Neural cell (in vitro differentiated cells): ENCODE measurements around the gene TMEM170A. TPM values are rescaled to one million over a fixed set of nuclear protein-coding genes. Genes with fewer than 3 reads are reported as not detected.

ENCODE experiments used
- H2AFZ ChIP-seq: fragments of 200-600, 300-800 bp; sonication (generic), shearing (Covaris generic); 2 replicates; pipeline ENCODE4 v1.6.0; 2014; ENCODE audit warnings: low read depth, mild to moderate bottlenecking, antibody characterized with exemption, low read length, moderate library complexity
- H3F3A ChIP-seq: fragments of 200-600 bp; shearing (Covaris generic); 2 replicates; pipeline ENCODE4 v1.6.1; 2016; ENCODE audit warnings: mild to moderate bottlenecking, moderate library complexity, mixed read lengths, antibody characterized with exemption, low read length; ENCODE audit not compliant: insufficient read depth, poor library complexity, severe bottlenecking
- H3K27ac ChIP-seq: fragments of 200-600, 300-800 bp; sonication (generic), shearing (Covaris generic); 2 replicates; pipeline ENCODE4 v1.5.1; 2014; ENCODE audit warnings: mild to moderate bottlenecking, low read length, moderate library complexity
- H3K27me3 ChIP-seq: fragments of 300-800, 200-600 bp; sonication (generic), shearing (Covaris generic); 2 replicates; pipeline ENCODE4 v1.6.0; 2014; ENCODE audit warnings: mild to moderate bottlenecking, low read depth, low read length, moderate library complexity; ENCODE audit not compliant: insufficient read depth
- H3K36me3 ChIP-seq: fragments of 300-800, 200-600 bp; sonication (generic), shearing (Covaris generic); 2 replicates; pipeline ENCODE4 v1.5.1; 2014; ENCODE audit warnings: mild to moderate bottlenecking, antibody characterized with exemption, low read length, moderate library complexity; ENCODE audit not compliant: insufficient read depth
- H3K4me2 ChIP-seq: fragments of 300-800, 200-600 bp; sonication (generic), shearing (Covaris generic); 2 replicates; pipeline ENCODE4 v1.6.0; 2014; ENCODE audit warnings: mild to moderate bottlenecking, low read length
- H3K4me3 ChIP-seq: fragments of 300-800, 200-600 bp; sonication (generic), shearing (Covaris generic); 2 replicates; pipeline ENCODE4 v1.5.1; 2014; ENCODE audit warnings: mild to moderate bottlenecking, low read length, moderate library complexity
- H3K79me2 ChIP-seq: fragments of 200-600 bp; shearing (Covaris generic); replicated peaks from 2 replicates; pipeline ENCODE4 v1.6.0; 2014; ENCODE audit warnings: mild to moderate bottlenecking, low read length, moderate library complexity; ENCODE audit not compliant: insufficient read depth
- H3K9ac ChIP-seq: fragments of 300-800, 200-600 bp; sonication (generic), shearing (Covaris generic); 2 replicates; pipeline ENCODE4 v1.6.1; 2016; ENCODE audit warnings: mild to moderate bottlenecking, low read length, mixed read lengths
- H3K9me2 ChIP-seq: fragments of 200-600 bp; shearing (Covaris generic); 2 replicates; pipeline ENCODE4 v1.6.1; 2016; ENCODE audit warnings: mild to moderate bottlenecking, low read length, mixed read lengths; ENCODE audit not compliant: insufficient read depth
- H3K9me3 ChIP-seq: fragments of 200-600, 300-800 bp; sonication (generic), shearing (Covaris generic); 2 replicates; pipeline ENCODE4 v1.6.1; 2016; ENCODE audit warnings: mild to moderate bottlenecking, mixed run types, low read length, moderate library complexity, mixed read lengths
- H4K20me1 ChIP-seq: fragments of 200-600 bp; shearing (Covaris generic); 2 replicates; pipeline ENCODE4 v1.6.1; 2016; ENCODE audit warnings: mild to moderate bottlenecking, mixed run types; ENCODE audit not compliant: insufficient read depth
- EP300 ChIP-seq: fragments of 450-650 bp; conservative IDR thresholded peaks from 2 replicates; pipeline ENCODE4 v1.6.1; 2014; ENCODE audit warnings: antibody characterized with exemption, mild to moderate bottlenecking, moderate library complexity; ENCODE audit not compliant: poor library complexity, severe bottlenecking
- EZH2 ChIP-seq: fragments of 200-600, 300-800 bp; shearing (Covaris generic), sonication (generic); IDR thresholded peaks from 2 replicates; pipeline ENCODE4 v1.6.1; 2014; ENCODE audit warnings: antibody characterized with exemption, low read length, borderline replicate concordance, mild to moderate bottlenecking; ENCODE audit not compliant: insufficient read depth, poor library complexity, severe bottlenecking
- MXI1 ChIP-seq: fragments of 450-650 bp; conservative IDR thresholded peaks from 2 replicates; pipeline ENCODE4 v1.6.1; 2014; ENCODE audit warnings: antibody characterized with exemption, mild to moderate bottlenecking; ENCODE audit not compliant: poor library complexity, severe bottlenecking
- POLR2AphosphoS5 ChIP-seq: IDR thresholded peaks from 2 replicates; pipeline ENCODE4 v1.6.1; 2012
- RAD21 ChIP-seq: fragments of 450-650 bp; conservative IDR thresholded peaks from 2 replicates; pipeline ENCODE4 v1.6.1; 2014; ENCODE audit warnings: antibody characterized with exemption, mild to moderate bottlenecking, moderate library complexity
- SMC3 ChIP-seq: fragments of 450-650 bp; conservative IDR thresholded peaks from 2 replicates; pipeline ENCODE4 v1.6.1; 2014; ENCODE audit warnings: antibody characterized with exemption, mild to moderate bottlenecking, moderate library complexity; ENCODE audit not compliant: poor library complexity
- TAF1 ChIP-seq: IDR thresholded peaks from 2 replicates; pipeline ENCODE4 v1.6.1; 2012; ENCODE audit warnings: low read depth
- polyA plus RNA-seq: library from polyadenylated mRNA; depleted of rRNA; stranded (reverse); fragments of >200 nt; gene quantifications from 2 replicates; pipeline ENCODE4 v1.2.3, GENCODE V29; 2014
- TF ChIP-seq, protein P1 (sequence below): IDR thresholded peaks from 2 replicates; pipeline ENCODE4 v1.6.1; 2012; ENCODE audit warnings: borderline replicate concordance
- TF ChIP-seq, protein P2 (sequence below): fragments of 450-650 bp; IDR thresholded peaks from 2 replicates; pipeline ENCODE4 v1.5.1; 2014; ENCODE audit warnings: antibody characterized with exemption, mild to moderate bottlenecking, moderate library complexity; ENCODE audit not compliant: poor library complexity, severe bottlenecking

Gene TMEM170A
- polyA plus RNA-seq, 1 donor from 2014 or later = 35.9 TPM

DNA sequence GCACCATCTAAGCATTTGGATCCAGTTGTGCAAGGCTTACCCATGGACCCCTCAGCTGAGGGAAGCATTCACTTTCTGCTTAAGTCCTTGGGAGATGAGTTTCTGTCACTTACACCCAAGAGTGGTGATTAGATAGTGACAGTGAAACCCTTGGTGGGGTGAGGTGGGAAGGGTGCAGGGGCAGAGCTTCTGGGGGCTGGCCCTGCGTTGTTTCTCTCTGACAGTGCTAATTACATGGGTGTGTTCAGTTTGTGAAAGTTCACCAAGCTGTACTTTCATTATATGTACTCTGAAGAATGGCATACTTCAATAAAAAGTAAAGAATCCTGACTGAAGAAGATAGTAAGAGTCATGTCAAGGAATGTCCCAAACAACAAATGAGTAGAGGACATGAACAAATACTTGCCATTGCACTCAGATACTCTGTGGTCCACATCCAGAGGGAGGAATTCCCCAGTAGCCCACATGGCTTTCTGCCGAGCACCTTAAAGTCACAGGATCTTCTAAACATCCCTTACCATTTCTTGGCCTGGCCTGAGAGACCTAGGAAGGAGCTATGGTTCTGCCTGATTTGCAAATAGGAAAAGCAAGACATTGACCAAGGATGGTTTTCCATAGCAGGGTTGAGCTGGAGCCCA lies 22.3 kb upstream of the TMEM170A start:
- no peak overlapping the region for H3K4me2 ChIP-seq
- H3K9me2 ChIP-seq = no peaks in the 10 kb centered on the region
- H3F3A ChIP-seq = no peaks in the 10 kb centered on the region
- H2AFZ ChIP-seq = no peak overlapping the region
- no peak overlapping the region for H3K9ac ChIP-seq
- H4K20me1 ChIP-seq = no peaks in the 10 kb centered on the region
- H3K36me3 ChIP-seq = no peaks in the 10 kb centered on the region
- H3K27ac ChIP-seq = no peak overlapping the region
- no peak overlapping the region for H3K4me3 ChIP-seq
- H3K79me2 ChIP-seq = no peaks in the 10 kb centered on the region
- no peaks in the 10 kb centered on the region for H3K9me3 ChIP-seq
- no peak for TF ChIP-seq TAF1
- no peak for TF ChIP-seq EP300
- TF ChIP-seq, protein P1, sequence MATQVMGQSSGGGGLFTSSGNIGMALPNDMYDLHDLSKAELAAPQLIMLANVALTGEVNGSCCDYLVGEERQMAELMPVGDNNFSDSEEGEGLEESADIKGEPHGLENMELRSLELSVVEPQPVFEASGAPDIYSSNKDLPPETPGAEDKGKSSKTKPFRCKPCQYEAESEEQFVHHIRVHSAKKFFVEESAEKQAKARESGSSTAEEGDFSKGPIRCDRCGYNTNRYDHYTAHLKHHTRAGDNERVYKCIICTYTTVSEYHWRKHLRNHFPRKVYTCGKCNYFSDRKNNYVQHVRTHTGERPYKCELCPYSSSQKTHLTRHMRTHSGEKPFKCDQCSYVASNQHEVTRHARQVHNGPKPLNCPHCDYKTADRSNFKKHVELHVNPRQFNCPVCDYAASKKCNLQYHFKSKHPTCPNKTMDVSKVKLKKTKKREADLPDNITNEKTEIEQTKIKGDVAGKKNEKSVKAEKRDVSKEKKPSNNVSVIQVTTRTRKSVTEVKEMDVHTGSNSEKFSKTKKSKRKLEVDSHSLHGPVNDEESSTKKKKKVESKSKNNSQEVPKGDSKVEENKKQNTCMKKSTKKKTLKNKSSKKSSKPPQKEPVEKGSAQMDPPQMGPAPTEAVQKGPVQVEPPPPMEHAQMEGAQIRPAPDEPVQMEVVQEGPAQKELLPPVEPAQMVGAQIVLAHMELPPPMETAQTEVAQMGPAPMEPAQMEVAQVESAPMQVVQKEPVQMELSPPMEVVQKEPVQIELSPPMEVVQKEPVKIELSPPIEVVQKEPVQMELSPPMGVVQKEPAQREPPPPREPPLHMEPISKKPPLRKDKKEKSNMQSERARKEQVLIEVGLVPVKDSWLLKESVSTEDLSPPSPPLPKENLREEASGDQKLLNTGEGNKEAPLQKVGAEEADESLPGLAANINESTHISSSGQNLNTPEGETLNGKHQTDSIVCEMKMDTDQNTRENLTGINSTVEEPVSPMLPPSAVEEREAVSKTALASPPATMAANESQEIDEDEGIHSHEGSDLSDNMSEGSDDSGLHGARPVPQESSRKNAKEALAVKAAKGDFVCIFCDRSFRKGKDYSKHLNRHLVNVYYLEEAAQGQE = no peak
- TF ChIP-seq EZH2 = no peak
- TF ChIP-seq, protein P2, sequence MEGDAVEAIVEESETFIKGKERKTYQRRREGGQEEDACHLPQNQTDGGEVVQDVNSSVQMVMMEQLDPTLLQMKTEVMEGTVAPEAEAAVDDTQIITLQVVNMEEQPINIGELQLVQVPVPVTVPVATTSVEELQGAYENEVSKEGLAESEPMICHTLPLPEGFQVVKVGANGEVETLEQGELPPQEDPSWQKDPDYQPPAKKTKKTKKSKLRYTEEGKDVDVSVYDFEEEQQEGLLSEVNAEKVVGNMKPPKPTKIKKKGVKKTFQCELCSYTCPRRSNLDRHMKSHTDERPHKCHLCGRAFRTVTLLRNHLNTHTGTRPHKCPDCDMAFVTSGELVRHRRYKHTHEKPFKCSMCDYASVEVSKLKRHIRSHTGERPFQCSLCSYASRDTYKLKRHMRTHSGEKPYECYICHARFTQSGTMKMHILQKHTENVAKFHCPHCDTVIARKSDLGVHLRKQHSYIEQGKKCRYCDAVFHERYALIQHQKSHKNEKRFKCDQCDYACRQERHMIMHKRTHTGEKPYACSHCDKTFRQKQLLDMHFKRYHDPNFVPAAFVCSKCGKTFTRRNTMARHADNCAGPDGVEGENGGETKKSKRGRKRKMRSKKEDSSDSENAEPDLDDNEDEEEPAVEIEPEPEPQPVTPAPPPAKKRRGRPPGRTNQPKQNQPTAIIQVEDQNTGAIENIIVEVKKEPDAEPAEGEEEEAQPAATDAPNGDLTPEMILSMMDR = no peak
- no peak for TF ChIP-seq SMC3
- no peak for TF ChIP-seq POLR2AphosphoS5
- TF ChIP-seq RAD21 = no peak
- no peak for TF ChIP-seq MXI1
- H3K27me3 ChIP-seq = no peaks in the 10 kb centered on the region

DNA sequence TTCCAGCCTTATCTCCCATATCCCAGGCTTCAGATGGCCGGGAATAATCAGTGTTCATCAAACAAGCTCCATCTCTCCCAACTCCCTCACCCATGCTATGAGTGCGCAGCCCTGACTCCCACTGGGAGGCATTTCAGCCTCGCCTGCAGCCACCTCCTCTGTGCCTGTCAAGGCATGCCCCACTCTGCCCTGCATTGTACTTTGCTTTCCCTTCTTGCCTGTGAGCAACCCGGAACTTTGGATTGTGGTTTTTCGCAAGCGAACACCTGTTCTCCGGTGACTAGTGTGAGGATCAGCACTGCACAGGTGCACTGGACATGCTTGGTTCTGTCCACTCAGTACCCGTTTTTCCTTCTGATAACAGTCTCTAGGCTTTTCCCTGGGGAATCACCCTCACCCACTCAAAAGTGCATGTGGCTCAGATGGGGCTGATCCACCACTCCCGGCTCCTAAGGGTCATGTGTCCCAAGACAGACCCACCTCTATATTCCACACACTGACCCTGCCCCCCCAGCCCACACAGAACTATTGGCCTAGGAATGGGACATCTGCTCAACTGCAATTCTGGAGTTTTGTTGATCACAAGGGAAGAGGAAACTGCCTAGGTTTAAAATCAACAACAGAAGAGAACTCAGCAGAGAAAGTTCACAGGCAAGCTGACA lies 21.7 kb upstream of the TMEM170A start:
- no peaks in the 10 kb centered on the region for H3K79me2 ChIP-seq
- no peak overlapping the region for H3K9ac ChIP-seq
- no peaks in the 10 kb centered on the region for H3F3A ChIP-seq
- no peaks in the 10 kb centered on the region for H3K9me3 ChIP-seq
- no peaks in the 10 kb centered on the region for H3K27me3 ChIP-seq
- H3K9me2 ChIP-seq = no peaks in the 10 kb centered on the region
- H3K27ac ChIP-seq = no peak overlapping the region
- H4K20me1 ChIP-seq = no peaks in the 10 kb centered on the region
- no peak overlapping the region for H2AFZ ChIP-seq
- TF ChIP-seq MXI1 = no peak
- H3K4me2 ChIP-seq = no peak overlapping the region
- no peaks in the 10 kb centered on the region for H3K36me3 ChIP-seq
- no peak overlapping the region for H3K4me3 ChIP-seq
